Stomach (tissue), 9 donors: ENCODE results near the gene COX19. TPM values are rescaled to one million over a fixed set of nuclear protein-coding genes. Genes with fewer than 3 reads are reported as not detected.
A peak's percentile ranks its signal among the peaks of the same experiment; 100 is the strongest.

ENCODE experiments used
- DNase-seq, 2 donors: peaks; one replicate each; pipeline versions ENCODE4 v3.0.0 to v3.0.0-alpha.2; 2013 to 2019
- H3K27ac ChIP-seq, 5 donors: fragments of 200-600 bp in 4 of 5; sonication (generic) in 4 of 5; one replicate each; pipeline ENCODE4 v1.5.1; 2013 to 2019; ENCODE audit warnings: mild to moderate bottlenecking in 1 of 5, moderate library complexity in 1 of 5
- H3K27me3 ChIP-seq, 3 donors: fragments of 200-600 bp; sonication (generic); one replicate each; pipeline ENCODE4 v1.5.1; 2017 to 2019; ENCODE audit warnings: mixed run types in 1 of 3
- H3K36me3 ChIP-seq, 4 donors: fragments of 200-600 bp; sonication (generic); 1 replicate in 3 of 4; 2 replicates in 1 of 4; pipeline ENCODE4 v1.5.1; 2016 to 2019
- H3K4me1 ChIP-seq, 4 donors: fragments of 200-600 bp; sonication (generic); one replicate each; pipeline ENCODE4 v1.5.1; 2016 to 2019
- H3K4me3 ChIP-seq, 4 donors: fragments of 200-600 bp; sonication (generic) in 3 of 4; one replicate each; pipeline ENCODE4 v1.5.1; 2016 to 2019; ENCODE audit warnings: mild to moderate bottlenecking in 1 of 4
- H3K9me3 ChIP-seq, 4 donors: fragments of 200-600 bp; sonication (generic); one replicate each; pipeline ENCODE4 v1.5.1; 2016 to 2019
- CTCF ChIP-seq, 7 experiments: fragments of 450-650 bp in 4 of 7; fragments of 200-600 bp in 3 of 7; sonication (generic) in 3 of 7; IDR thresholded peaks; one replicate each; pipeline ENCODE4 v1.5.1; 2016 to 2019; ENCODE audit warnings: antibody characterized with exemption in 7 of 7, control low read depth in 2 of 7, mild to moderate bottlenecking in 1 of 7
- EP300 ChIP-seq: sonication (generic); formaldehyde crosslinking; IDR thresholded peaks from one replicate; pipeline ENCODE4 v1.6.1; 2017; ENCODE audit warnings: antibody characterized with exemption
- POLR2A ChIP-seq, 4 donors: fragments of 450-650 bp; IDR thresholded peaks; one replicate each; pipeline ENCODE4 v1.6.1; 2016; ENCODE audit warnings: antibody characterized with exemption in 4 of 4, control low read depth in 2 of 4, mild to moderate bottlenecking in 1 of 4, moderate library complexity in 1 of 4
- POLR2AphosphoS5 ChIP-seq, 3 donors: sonication (generic); formaldehyde crosslinking; IDR thresholded peaks; one replicate each; pipeline ENCODE4 v1.6.1; 2016; ENCODE audit warnings: antibody characterized with exemption in 3 of 3
- WGBS, 5 donors: extraction: QIAGEN DNeasy Blood & Tissue Kit in 3 of 5; methylation state at CpG; one replicate each; pipeline versions ENCODE4 v1.1.5 to v1.1.7; 2013 to 2018; 5-methylcytosine and 5-hydroxymethylcytosine counted together
- intact Hi-C: fragments of 100-400 bp; cut with DNase I; formaldehyde crosslinking; loops from one replicate; pipeline ENCODE4 v1.15.1; 2023; ENCODE audit warnings: low total_unique reads
- polyA plus RNA-seq, 3 donors: library from polyadenylated mRNA; stranded (reverse); fragments of 200-250 nt; gene quantifications; one replicate each; pipeline ENCODE4 v1.2.3, GENCODE V29; 2013
- total RNA-seq, 5 donors: library from RNA; depleted of rRNA; stranded (reverse); fragments of >200 nt; gene quantifications; one replicate each; pipeline versions ENCODE4 v1.1.0 to v1.2.3, GENCODE V29; 2014 to 2016
- donor health status: healthy with polysubstance abuse.
- donor health status: Bipolar disorder and iron deficiency.
- donor health status: healthy.

The COX19 gene
- total and polyA plus RNA-seq, 8 donors: 2.3 to 26.6 (median 6.6) TPM

- Histone ChIP-seq H3K27me3 (peaks cover 9 to 86% (median 34%) of the 10 kb centered on the region in 3 donors), H3K4me3 (no peak overlapping the region), H3K36me3 (no peaks in the 10 kb centered on the region), H3K9me3 (no peaks in the 10 kb centered on the region), H3K4me1 (peaks cover 9 to 35% (median 32%) of the 10 kb centered on the region in 4 donors), H3K27ac (no peak overlapping the region)
- 75 to 86% (median 85%) methylated on average over 18 to 56 of the region's 56 CpGs for WGBS, 5 donors
- intact Hi-C loops: no loop called here
- DNase-seq: no peak
- TF ChIP-seq EP300 (no peak), CTCF (IDR thresholded peaks at IDR 0.05) (no peak), POLR2A (IDR thresholded peaks at IDR 0.05) (no peak), POLR2AphosphoS5 (IDR thresholded peaks at IDR 0.05) (no peak)
These were observed 11.7 kb upstream of the COX19 start for GRCh38 chr7:986766-987751.

GRCh38 chr7:985915-986741 lies 10.8 kb upstream of the COX19 start:
- no peak overlapping the region for H3K27ac ChIP-seq
- H3K4me1 ChIP-seq: peaks cover 9 to 35% (median 32%) of the 10 kb centered on the region in 4 donors
- no peaks in the 10 kb centered on the region for H3K36me3 ChIP-seq
- H3K9me3 ChIP-seq: no peaks in the 10 kb centered on the region
- TF ChIP-seq EP300: no peak
- no peak for TF ChIP-seq POLR2AphosphoS5 (IDR thresholded peaks at IDR 0.05)
- no peak for TF ChIP-seq CTCF (IDR thresholded peaks at IDR 0.05)
- TF ChIP-seq POLR2A (IDR thresholded peaks at IDR 0.05): no peak
- 33 to 59% (median 38%) methylated on average over 18 to 41 of the region's 41 CpGs for WGBS, 5 donors
- DNase-seq: peak in 1 of 2 donors; percentile 73
- peaks cover 10 to 88% (median 34%) of the 10 kb centered on the region in 3 donors for H3K27me3 ChIP-seq
- H3K4me3 ChIP-seq: no peak overlapping the region
- intact Hi-C loops: no loop called here

- no peak overlapping the region for H3K27ac ChIP-seq
- no peak for DNase-seq
- TF ChIP-seq CTCF (IDR thresholded peaks at IDR 0.05): no peak
- TF ChIP-seq POLR2A (IDR thresholded peaks at IDR 0.05): no peak
- no peak for TF ChIP-seq EP300
- no peak for TF ChIP-seq POLR2AphosphoS5 (IDR thresholded peaks at IDR 0.05)
- H3K9me3 ChIP-seq: no peaks in the 10 kb centered on the region
- H3K4me3 ChIP-seq: no peak overlapping the region
- intact Hi-C loops: no loop called here
- H3K4me1 ChIP-seq: peaks cover 9 to 35% (median 32%) of the 10 kb centered on the region in 4 donors
- H3K36me3 ChIP-seq: no peaks in the 10 kb centered on the region
- 77 to 86% (median 81%) methylated on average over 10 to 16 of the region's 16 CpGs for WGBS, 5 donors
- peaks cover 10 to 78% (median 34%) of the 10 kb centered on the region in 3 donors for H3K27me3 ChIP-seq
These were observed 9.7 kb upstream of the COX19 start for GRCh38 chr7:985127-985416.

GRCh38 chr7:984361-985126 lies 9.2 kb upstream of the COX19 start:
- Histone ChIP-seq H3K27me3 (peaks cover 10 to 78% (median 34%) of the 10 kb centered on the region in 3 donors), H3K4me1 (peaks cover 9 to 35% (median 32%) of the 10 kb centered on the region in 4 donors), H3K27ac (no peak overlapping the region), H3K4me3 (no peak overlapping the region), H3K36me3 (no peaks in the 10 kb centered on the region), H3K9me3 (no peaks in the 10 kb centered on the region)
- DNase-seq: no peak
- TF ChIP-seq EP300 (no peak), CTCF (IDR thresholded peaks at IDR 0.05) (no peak), POLR2A (IDR thresholded peaks at IDR 0.05) (no peak), POLR2AphosphoS5 (IDR thresholded peaks at IDR 0.05) (no peak)
- intact Hi-C loops: no loop called here
- 78 to 85% (median 81%) methylated on average over 29 to 39 of the region's 39 CpGs for WGBS, 5 donors
